Fibroblast of skin of left biceps (primary cell): ENCODE results near the gene SNRPD2.

ENCODE experiments used
- DNase-seq, 2 experiments: peaks; one replicate each; pipeline ENCODE4 v3.0.0-alpha.2; 2013; ENCODE audit warnings: low read depth in 2 of 2

The SNRPD2 gene

DNA sequence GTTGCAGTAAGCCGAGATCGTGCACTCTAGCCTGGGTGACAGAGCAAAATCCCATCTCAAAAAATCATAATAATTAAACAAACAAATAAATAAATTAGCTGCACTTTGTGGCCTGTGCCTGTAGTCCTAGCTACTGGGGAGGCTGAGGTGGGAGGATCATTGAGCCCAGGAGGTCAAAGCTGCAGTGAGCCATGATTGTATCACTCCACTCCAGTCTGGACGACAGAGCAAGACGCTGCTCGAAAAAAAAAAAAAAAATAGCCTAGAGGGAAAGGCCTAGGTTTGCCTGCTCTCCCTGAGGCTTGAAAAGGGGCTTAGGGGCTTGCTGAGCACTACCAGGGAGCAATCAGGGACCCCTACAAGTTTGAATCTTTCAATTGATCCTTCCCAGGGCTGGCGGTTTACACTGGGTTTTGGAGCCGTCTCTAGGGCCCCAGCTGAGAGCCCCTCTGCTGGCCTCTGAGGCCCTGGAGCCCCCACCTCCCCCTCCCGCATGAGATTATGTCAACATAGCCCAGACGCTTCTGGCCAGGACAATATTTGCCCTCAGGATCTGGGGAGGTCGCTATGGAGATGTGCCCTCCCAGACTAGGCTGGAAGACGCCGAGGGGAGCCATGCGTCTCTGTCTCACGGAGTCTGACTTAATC, 34.1 kb downstream of the SNRPD2 start:
- no peak for DNase-seq

DNA sequence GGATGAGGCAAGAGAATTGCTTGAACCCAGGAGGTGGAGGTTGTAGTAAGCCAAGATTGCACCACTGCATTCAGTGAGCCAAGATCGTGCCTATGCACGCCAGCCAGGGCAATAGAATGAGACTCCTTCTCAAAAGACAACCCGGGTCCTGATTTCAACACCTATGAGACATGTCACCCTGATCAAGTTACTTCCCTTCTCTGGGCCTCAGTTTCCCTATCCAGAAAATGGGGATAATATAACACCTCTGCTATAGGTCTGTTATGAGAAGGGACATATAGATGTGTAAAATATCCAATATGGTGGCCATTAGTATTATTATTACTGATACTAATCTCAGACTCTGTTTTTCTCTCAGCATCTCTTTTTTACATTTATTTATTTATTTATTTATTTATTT, 36.7 kb downstream of the SNRPD2 start:
- DNase-seq: no peak

DNA sequence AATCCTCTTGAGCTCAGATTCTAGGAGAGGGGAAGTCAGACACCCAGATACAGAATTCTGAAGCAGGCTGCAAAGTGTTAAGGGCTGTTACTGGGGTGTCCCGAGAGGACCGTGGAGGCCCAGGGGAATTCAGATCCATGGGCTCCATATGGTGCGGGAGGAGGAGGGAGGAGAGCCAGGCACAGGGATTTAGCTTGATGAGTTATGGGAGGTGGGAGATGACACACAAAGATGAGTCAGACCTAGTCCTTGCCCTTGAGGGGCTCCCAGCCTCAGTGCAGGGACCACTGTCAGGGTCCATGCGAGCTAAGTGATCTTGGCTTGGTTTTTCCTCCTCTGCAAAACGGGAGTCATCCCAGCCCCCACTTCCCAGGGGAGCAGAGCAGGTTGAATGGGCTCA, 38.1 kb downstream of the SNRPD2 start:
- DNase-seq: no peak

DNA sequence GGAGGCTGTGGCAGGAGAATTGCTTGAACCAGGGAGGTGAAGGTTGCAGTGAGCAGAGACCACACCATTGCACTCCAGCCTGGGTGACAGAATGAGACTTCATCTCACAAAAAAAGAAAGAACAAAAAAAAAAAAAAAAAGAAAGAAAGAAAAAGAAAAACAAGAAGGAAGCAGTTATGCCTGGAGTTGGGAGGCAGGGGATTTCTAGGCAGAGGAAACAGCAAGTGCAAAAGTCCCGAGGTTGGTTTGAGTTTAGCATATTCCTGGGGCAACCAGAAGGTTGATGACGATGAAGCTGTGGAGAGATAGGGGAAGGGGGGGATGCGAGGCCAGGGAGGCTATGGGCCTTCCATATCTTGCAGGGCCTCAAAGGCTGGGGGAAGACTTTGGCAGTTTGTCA, 41.0 kb downstream of the SNRPD2 start:
- no peak for DNase-seq

DNA sequence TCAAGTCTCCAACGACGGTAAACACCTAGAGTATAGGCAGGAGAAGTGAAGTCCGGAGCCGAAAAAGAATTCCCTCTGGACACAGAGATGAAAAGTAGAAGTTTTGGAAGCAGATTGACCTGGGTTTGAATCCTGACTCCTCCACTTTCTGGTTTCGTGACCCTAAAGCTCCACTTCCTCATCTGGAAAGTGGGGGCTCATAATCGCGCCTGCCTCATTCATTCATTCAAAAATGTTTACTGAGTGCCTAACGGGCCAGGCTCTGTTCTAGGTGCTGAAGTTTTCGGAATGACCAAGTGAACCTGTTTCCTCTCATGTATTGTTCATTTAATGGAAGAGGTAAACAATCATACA, 45.4 kb downstream of the SNRPD2 start:
- DNase-seq: no peak

DNA sequence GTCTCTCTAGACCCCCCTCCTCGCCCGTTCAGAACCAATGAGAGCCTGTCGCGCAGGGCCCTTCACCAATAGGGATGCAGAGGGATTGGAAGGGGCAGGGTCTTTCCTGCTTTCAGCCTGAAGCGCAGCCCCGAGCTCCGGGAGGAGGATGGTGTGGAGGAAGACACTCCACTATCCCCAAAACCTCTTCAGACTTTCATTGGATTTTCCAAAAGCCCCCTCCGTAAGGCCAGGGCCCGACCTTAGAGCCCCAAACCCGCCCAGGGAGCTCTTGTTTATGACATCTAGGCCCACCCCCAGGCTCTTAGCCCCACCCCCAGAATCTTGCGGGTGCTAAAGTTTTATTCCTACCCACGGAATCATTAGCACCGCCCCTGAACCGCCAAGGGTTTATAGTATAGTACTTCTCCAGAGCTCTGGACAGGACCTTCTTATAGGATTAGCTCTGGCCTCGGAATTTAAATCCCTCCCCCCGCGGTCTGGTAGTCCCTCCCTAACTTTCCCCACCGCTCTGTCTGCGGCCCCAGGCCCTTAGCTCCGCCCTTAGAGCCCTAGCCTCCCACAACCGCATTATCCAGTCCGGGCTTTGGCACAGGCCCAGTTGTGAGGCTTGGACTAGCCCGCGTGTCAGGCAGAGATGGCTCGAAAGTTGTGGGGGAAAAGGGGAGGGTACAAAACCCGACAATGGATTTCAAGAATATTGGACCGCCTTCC, 46.0 kb downstream of the SNRPD2 start:
- peak; percentile 76 to 79 for DNase-seq

DNA sequence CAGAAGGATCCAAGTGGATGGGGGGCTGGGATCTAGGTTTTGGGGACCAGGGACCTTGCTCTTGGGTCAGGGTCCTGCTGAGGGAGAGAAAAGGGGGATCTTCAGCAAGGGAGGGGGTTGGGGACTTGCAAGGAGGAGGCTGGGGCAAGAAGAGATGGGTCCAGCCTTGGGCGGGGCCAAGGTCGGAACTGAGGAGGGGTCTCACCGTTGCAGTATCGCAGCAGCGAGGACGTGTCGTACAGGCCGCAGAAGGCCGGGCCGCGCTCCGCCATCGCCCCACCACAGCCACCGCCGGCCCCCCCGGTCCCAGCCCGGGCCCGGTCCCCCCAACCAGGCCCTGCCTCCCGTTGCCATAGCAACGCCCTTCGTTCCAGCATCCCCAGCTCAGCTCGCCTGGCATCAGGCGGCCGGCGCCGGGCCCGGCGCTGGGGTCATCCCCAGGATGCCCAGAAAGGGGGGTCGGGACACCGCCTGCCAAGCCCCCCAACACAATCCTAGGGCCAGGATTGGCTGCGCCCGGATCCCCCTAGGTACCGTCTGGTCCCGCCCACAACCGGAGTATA, 46.6 kb downstream of the SNRPD2 start:
- no peak for DNase-seq

DNA sequence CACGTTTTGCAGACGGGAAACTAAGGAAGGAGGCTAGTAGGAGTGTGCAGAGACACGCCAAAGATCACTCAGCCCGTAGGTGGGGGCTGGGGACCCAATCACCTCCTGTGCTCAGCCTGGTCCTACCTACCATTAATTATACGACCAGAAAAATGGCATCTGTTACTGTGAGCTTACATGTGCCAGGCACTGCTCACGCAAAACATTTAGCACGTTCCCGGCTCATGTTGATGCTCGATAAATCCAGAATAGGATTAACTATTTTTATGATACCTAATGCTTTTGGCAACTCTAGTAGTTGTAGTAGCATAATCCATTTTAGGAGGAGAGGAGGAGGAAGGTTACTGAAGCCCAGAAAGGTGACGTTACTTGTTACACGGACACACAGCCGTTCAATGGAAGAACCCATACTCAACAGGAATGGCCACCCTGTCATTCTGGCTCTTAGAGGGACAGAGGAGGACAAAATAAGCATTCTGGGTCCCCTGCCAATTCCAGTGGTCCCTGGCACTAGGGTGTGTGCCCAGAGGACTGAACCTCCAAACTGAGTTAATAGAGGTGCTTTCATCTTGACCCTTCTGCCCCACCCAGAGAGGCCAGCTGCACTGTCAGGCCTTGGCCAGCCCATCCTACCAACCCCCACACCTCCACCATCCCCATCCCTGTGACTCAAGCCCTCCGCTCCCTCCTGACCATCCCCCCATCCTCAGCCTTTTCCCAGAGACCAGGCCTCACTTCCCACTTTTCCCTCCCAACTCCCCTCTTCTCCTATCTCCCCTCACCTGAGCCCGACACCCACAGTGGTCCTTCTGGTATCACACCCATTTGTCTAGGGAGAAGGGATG, 47.6 kb downstream of the SNRPD2 start:
- DNase-seq: no peak

DNA sequence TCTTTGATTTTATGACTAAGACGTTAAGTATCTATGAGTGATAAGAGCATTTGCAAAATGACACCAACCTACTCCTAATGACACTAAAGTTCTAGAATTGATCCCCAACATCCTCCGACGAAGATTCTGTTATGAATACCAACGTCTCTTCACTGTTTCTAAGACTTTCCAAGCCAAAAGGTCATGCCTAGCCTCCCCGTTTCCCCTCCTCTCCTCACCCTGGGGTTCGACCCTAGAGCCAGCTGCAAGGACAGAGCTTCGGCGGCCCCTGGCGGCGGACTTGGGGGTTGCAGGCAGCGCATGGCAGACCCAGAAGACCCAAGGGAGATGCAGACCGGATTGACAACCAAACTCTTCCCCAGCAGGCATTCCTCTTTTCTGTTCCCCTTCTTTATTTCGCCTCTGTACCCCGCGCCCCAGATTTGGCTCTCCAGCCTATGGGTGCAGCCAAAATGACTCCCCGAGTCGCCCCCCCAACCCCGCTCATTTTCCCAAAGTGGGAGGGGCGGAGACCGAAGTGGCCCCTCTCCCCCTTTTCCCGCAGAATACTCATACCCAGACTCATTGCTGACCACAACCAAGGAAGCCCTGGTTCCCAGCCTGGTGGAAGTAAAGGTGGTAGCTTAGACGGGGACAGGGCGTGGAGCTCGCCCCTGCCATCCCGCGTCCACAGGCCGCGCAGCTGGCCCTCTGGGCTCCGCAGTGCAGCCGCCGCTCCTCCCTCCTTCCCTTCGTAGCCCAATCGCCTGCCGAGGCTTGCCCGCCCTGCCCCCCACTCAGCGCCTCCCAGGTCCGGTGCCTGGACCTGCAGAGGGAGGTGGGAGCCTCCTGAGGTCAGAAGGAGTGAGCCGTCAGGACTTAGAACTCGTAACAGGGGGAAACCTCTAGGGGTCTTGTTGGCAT, 48.5 kb downstream of the SNRPD2 start:
- no peak for DNase-seq

DNA sequence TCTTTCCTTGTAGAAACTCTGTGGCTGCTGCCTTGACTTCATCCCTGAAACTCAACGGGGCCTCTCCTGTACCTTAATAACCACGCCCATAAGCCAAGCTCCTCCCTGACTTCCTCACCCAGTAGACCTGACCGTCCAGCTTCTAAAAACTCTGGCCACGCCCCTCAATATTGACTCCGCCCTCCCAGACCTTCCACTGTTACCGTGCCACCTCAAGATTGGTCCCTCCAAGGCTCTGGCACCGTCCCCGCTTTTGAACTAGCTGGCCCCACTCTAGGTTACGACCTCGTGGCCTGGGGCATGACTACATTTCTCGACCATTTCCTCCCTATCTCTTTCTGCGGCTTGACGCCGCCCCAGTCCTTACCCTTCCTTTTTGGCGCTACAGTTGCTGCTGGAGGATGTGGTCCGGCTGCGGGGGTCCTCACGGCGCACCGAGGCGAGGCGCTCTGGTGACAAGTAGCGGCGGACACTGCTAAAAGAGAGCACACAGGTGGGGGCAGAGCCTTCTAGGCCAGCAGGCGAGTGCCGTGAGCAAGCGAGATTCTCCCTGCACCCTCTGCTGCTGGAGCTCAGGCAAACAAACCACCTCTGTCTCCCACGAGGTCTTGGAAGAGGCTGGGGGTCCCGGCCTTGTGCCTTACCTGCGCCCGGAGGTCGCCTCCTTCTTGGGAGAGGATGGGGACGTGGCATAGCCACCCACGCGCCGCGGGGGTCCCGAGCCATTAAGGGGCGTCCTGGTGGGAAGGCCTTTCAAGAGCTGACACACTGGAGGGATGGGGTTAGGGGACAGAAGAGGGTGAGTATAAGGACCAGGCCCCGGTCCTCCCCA, 50.3 kb downstream of the SNRPD2 start:
- no peak for DNase-seq

DNA sequence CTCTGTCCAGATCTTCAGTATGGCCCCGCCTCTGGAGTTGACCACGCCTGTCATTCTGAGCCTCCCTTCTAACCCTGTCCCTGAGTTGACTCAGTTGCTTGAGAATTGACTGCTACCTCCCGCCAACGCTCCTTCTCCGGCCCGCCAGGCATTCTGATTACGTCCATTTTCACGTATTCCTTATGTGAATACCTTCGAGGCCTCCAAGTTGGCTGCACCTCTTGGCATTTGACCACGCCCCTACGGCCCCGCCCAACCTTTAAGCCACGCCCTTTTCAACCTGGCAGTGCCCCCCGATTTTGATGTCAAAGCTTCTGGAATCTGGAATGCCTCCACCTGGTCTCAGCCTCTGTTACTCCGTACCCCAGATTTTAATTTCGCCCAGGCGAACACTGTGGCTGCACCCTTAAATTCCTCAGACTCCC, 50.9 kb downstream of the SNRPD2 start:
- DNase-seq: no peak

DNA sequence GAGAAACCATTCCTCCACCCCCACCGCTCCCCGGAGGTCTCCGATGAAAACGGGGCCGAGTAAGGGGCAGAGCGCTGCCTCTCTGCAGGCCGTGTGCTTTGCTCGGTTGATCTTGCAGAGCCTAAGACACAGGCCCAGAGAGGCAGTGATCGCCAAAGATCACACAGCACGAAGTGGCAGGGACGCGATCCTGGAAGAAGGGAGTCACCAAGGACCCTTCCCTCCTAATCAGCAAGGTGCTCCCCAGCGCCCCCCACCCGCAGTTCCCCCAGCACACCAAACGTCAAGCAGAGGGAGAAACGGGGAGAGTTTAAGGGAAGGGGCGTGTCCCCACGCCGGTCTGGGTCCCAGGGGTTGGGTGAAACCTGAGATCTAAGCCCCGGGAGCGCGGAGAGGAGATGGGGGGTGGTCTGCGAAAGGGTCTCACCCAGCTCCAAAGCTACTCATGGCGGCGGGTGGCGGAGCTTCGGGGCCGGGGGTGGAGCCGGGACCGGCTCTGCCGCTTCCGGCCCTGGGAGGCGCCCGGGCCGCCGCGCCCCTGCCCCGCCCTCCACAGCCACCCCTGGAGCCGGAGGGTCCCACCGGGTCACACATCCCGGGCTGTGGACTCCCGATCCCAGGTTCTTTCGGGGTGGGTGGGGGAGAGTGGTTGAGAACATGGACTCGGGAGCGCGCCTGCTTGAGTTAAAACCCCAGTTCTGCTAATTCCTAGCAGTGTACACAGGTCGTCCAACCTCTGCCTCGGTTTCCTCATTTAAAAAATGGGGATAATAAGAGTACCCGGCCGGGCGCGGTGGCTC, 52.6 kb downstream of the SNRPD2 start, which contains the start of gene EML2:
EML2 (minus strand) TSS at position 468 of the 800 bp plus-strand sequence; CDS start at position 447, 21 bp downstream.
- DNase-seq: no peak

DNA sequence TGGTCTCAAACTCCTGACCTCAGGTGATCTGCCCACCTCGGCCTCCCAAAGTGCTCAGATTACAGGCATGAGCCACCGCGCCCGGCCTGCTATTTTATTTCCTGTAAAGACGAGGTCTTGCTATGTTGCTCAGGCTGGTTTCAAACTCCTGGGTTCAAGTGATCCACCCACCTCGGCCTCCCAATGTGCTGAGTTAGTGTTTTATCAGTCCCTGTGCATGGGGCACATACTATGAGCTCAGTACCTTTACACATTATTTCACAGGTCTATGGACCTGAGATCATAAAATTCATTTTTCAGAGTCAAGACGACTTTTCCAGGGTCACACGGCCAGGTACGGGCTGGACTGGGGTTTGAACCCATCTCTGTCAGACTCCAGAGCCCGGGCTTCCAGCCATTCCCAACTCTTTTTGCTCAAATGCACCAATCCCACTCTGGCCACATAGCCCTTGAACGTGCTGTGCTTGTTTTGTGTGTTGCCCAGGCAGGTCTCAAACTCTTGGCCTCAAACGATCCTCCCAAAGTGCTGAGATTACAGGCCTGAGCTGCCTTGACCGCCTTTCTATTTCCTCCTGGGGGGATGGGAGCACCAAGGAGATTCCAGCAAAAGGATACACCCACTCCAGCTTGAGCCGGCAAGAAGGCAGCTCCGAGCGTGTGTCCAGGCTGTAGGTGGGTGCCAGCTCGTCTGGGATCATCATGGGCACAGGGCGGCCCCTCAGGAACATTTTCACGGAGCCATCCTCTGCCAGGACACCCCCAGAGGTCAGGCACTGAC, 53.7 kb downstream of the SNRPD2 start:
- DNase-seq: no peak
